A204.1 (cell line): ENCODE results near the gene GALK2.

Experiments used
- FAIRE-seq: peaks from 2 replicates; lab custom pipeline; 2012; peaks lifted over from hg19 to GRCh38; lab: Jason Lieb, UNC

GALK2 gene

GRCh38 chr15:49169880-49170597 lies at the start of gene GALK2:
Gene GALK2, plus strand, starts transcription at chr15:49170247. Its CDS starts 76 bp downstream, at chr15:49170323.
- FAIRE-seq, result no peak

- no peak for FAIRE-seq
These were observed 49.2 kb upstream of the GALK2 start for GRCh38 chr15:49120832-49121231.

DNA sequence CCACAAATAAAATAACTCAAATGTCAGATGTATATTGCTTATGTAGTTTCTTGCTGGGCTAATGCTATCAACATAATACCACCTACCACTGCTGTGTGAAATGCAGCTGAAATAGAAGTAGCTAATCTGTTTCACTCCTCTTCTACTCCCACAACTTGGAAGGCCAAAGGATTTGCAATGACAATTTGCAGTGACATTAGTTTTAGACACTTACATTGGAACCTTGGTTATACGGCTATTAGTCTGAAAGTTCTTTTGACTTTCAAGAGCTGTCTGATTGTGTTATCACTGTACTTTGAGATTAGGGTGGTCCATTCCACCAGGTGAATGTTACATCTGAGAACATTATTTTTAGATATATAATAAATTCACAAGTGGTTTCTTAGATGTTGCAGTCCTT lies 48.1 kb upstream of the GALK2 start:
- FAIRE-seq, result no peak

DNA sequence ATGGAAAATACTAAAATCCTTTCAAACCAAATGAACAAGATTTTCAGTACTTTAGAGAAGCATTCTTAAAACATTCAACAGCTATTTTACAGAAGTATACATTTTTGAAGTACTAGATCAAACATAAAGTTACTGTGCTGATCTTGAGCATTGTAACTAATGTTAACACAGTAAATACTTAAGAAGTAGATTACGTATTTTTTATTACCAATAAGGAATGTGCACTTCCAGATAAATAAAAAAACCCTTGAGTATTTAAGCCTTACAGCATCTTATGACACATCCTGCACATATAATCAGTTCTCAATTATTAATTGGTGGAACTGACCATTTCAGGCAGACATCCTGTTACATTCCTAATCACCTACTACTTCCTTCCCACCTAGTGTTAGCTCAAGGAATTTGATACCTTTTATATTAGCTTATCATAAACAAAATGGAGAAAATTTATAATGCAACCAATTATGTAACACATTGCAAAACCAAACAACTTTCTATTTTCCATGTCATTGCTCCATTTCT lies 47.4 kb upstream of the GALK2 start:
- FAIRE-seq, result no peak

DNA sequence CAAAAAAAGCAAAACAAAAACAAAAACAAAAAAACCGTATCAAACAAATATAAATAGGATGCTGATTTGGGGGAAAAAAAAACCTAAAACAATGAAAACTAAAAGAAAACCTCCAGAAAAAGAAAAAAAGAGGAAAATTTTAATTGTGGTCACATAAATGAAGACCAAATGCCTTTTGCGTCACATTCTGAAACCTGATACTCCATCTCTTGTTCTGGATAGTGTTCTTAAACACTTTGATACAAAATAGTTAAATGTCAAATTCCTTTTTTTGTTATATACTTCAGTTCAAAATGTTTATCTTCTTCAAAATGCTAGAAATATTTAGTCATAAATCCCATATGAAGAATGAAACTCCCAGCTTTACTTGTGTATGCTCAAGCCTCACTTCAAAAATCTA lies 45.7 kb upstream of the GALK2 start:
- FAIRE-seq, result peak; percentile 68

DNA sequence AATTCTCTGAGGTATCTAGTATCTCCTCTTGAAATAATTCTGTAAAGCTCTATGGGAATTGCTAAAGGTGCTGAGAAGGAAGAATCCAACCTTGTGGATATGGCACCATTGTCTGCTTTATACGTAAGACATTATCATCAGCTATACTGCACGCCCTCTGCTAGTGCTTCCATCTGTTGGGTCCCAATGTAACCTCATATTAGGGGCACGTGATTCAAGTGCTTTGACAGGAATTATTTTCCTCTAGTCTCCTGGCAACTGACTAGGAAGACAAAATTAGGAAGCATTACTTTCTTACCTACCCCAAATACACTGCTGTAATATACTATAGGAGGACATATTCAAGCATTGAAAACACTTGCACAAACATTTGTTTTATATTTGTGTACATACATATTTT lies 38.6 kb upstream of the GALK2 start:
- FAIRE-seq, result no peak

GRCh38 chr15:49134683-49135341 lies 35.2 kb upstream of the GALK2 start:
- FAIRE-seq, result no peak

GRCh38 chr15:49135342-49135857 lies 34.6 kb upstream of the GALK2 start:
- no peak for FAIRE-seq

DNA sequence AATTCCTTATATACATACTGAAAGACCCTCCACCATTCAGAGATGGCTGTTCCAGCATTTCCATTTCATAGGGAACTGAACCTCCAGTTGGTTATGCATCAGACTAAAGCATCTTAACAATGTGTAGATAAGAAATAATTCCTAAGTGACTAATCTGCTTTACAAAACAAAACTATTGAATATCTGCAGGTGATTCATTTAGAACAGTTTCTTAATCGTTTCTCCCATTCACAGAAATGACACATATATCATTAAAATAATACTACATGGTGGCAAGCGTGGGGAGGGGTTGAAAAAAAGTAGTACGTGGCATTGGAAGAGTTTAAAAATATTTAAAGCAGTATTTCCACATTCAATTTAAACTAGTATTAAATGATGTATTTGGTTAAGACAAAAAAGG lies 34.1 kb upstream of the GALK2 start:
- FAIRE-seq, result no peak

- FAIRE-seq, result no peak
These were observed 32.2 kb upstream of the GALK2 start for GRCh38 chr15:49137861-49138260.

- FAIRE-seq, result peak; percentile 96
These were observed 24.1 kb upstream of the GALK2 start for GRCh38 chr15:49145651-49146609.

- no peak for FAIRE-seq
These were observed 21.7 kb upstream of the GALK2 start for GRCh38 chr15:49148298-49148697.

GRCh38 chr15:49148727-49149126 lies 21.3 kb upstream of the GALK2 start:
- FAIRE-seq, result no peak

DNA sequence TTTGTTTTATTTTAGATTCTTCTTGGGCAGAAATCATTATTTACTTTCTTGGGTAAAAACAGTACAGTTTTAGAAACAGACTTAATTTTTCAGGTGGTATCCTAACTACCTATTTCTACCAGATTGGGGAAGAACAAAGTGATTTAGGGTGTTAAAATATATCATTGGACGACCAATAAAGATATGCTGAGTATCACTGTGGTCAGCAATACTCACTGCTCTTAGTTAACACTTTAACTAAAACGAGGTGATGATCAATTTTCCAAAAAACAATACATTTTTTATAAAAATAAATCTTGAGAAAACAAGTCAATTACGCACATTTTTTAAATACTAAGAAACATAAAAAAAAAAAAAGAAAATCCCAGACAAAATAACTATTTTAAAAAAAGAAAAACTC lies 18.2 kb upstream of the GALK2 start:
- no peak for FAIRE-seq

- no peak for FAIRE-seq
These were observed 17.3 kb upstream of the GALK2 start for GRCh38 chr15:49152552-49153312.

- no peak for FAIRE-seq
These were observed 15.7 kb upstream of the GALK2 start for GRCh38 chr15:49154359-49154758.

DNA sequence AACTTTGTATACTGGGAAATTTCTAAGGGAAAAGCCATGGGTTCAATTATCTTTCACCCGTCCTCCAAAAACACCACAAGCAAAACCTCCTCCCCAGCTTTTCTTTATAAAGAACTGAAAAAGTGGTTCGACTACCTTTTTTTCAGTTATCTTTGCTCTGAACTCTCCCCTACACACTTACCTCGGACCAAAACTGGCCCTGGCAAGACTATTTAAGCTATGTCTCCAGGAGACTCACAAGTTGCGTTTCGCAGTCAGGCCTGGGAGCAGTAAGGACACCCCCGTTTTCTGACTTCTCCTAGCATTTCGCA lies 15.3 kb upstream of the GALK2 start:
- no peak for FAIRE-seq

DNA sequence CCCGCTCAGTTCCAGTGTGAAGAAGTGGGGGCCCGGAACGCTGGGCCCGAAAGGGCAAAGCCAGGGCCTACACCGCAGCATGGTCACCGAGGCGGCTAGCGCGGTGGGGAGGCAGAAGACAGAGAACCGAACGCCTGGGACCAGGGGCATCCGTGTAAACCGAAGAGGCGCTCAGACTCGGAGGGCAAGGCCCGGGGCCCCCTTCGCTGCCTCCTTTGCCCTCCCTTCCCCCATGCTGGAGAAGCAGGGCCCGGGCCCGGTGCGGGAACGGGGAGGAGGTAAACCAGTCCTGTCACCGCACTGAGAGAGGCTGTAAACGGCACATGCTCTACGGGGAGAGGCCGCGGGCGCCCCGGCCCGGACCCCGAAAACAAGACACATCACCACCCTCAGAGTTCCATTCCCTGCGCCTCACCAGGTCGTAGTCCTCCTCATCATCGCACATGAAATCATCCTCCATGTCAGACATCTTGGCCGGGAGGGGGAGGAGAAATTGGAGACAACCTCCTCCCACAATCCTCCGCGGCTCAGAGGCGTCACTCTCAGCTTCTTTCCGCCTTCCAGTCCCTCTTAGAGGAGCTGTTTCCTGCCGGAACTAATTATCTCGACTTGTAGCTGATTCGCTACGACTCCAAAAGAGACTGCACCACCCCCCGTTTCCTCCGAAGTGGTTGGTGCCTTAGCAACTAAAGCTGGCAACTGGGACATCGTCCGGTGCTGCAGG lies 14.8 kb upstream of the GALK2 start, which contains the start of gene COPS2:
Gene COPS2 (minus strand): TSS at position 490 of the 724 bp plus-strand sequence. CDS start 21 bp downstream, at position 469.
- peak; percentile 90 for FAIRE-seq

DNA sequence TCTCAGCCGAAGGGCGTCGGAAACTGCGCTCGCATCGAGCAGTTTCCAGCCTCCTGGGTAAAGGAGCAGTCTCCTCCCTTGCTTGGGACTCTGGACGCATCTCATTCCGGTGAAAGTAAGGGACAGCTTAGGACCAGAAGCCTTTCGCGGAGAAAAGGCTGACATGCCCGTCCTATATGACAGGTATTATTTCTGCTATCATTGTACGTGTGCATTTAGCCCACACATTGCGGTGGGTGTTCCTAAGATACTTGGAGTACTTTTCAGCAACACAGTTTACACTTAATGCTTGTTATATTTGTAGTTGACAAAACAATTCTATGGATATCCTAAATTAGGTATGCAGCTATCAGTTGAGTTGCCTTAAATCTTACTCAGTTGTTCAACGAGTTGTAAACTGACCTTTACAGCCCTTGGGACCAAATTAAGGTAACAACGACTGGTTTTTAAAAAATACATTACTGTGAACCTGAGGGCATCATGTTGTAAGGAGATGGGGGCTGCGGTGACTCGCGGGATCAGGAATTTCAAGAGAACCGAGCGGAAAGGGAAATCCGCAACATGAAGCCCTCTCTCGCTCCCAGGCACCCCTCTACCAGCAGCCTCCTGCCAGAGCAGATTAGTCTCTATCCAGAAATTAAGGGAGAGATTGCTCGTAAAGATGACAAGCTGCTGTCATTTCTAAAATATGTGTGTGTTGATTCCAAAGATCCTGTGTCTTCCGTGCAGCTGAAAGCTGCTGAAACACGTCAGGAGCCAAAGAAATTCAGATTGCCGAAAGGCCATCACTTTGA lies 14.0 kb upstream of the GALK2 start:
- no peak for FAIRE-seq

DNA sequence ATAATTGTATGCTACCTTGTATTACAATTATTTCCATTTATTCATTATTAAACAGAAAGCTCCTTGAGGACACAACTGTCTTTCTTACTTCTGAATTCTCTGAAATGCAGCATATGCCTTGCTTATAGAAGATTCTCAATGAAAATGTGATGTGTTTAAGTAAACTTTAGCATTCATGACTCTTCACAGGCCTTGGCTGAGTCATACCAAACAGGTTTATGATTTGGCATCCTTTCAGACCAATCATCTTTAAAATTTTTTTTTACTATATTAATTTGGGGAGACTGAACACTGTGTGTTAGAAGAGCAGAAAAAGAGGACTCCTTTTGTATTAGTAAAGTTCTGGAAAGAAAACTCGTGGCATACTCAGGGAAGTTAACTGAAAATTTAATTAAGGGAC lies 6.4 kb upstream of the GALK2 start:
- FAIRE-seq, result no peak
